NT2/D1 (cell line): ENCODE data around the gene MAML3.

ENCODE experiments used
- SUZ12 ChIP-seq: IDR thresholded peaks from 2 replicates; pipeline ENCODE4 v1.6.1; 2011; ENCODE audit not compliant: insufficient read length, insufficient read depth; ENCODE audit errors: extremely low read depth
- YY1 ChIP-seq: IDR thresholded peaks from 2 replicates; pipeline ENCODE4 v1.6.1; 2011; ENCODE audit not compliant: insufficient read length, insufficient read depth

GRCh38 chr4:140111256-140111655, 42.7 kb downstream of the MAML3 start:
- TF ChIP-seq YY1 (no peak), SUZ12 (no peak)
